SKM-1 treated with dmso at 0.1 percent for 144 hours (cell line): ENCODE results near the gene RFTN1.
"Not testable (repeated sequence)": the region's sequence is repeated elsewhere in the genome, so short reads cannot be mapped to it uniquely, and the experiment has no call there.

ENCODE experiments used
- DNase-seq: peaks from one replicate; lab custom pipeline; 2025; ENCODE audit not compliant: unreplicated experiment; lab: John Stamatoyannopoulos, UW

RFTN1 gene

DNA sequence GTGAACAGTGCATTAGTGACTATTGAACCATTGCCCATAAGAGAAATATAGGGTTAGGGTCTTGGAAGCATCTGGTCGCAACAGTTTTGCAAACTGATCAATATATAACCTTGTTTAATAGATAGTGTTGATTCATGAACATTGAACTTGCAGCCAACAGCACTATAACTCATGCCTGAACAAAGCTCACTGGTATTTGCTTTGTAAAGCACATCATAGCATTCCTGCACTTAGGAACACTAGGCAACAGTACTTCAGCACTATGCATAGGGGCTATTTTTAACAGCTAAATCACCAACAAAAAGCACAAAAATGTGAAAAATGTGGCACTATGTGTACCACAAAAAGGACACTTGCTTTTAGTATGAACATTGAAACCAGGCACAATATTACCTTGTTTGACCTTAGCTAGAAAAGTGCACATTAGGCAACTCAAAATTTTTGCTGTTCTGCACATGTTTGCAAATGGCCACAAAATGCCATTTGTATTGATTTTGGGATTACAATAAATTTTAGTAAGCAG, 180.5 kb downstream of the RFTN1 start:
- no peak for DNase-seq

GRCh38 chr3:16331319-16331883, 182.1 kb downstream of the RFTN1 start:
- DNase-seq, result no peak

DNA sequence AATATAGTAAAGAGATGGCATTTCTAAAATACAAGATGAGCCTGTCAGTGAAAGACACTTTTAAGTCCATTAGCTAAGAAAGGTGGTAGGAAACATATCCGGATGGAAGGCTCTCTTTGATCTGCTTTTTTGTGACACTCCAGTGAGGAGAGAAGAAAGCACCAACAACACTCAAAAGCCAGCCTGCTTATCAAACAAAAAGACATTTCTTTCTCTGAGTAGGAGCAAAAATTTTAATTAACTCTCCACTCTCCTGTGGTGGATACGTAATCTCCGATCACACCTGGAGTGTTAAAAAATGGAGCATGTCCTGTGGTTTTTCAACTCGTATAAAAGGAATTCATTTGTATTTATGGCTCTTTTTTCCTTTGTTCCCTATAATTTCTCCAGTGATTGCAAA, 183.1 kb downstream of the RFTN1 start:
- DNase-seq, result no peak

DNA sequence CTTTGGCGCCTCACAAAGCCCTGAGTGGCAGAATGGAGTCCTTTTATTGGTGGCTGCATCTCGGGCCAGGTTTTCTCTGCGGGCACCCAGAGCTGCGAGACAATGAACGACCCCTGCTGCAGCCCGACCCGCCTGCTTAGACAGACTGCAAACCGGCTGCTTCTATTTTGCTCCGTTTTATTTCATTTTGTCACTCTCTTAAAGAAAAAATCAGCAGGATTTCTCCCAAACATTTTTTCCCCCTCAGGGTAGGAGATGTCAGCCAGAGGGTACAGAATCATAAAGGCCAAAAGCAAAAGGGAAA, 183.7 kb downstream of the RFTN1 start:
- DNase-seq, result no peak

GRCh38 chr3:16329036-16329825, 184.3 kb downstream of the RFTN1 start:
- DNase-seq, result no peak

GRCh38 chr3:16328124-16328523, 185.4 kb downstream of the RFTN1 start:
- DNase-seq, result no peak

GRCh38 chr3:16326724-16327349, 186.7 kb downstream of the RFTN1 start:
- DNase-seq, result no peak

- DNase-seq, result no peak
These were observed 187.6 kb downstream of the RFTN1 start for GRCh38 chr3:16325850-16326249.

- DNase-seq, result no peak
These were observed 189.8 kb downstream of the RFTN1 start for GRCh38 chr3:16323737-16324136.

GRCh38 chr3:16322189-16322588, 191.3 kb downstream of the RFTN1 start:
- no peak for DNase-seq

DNA sequence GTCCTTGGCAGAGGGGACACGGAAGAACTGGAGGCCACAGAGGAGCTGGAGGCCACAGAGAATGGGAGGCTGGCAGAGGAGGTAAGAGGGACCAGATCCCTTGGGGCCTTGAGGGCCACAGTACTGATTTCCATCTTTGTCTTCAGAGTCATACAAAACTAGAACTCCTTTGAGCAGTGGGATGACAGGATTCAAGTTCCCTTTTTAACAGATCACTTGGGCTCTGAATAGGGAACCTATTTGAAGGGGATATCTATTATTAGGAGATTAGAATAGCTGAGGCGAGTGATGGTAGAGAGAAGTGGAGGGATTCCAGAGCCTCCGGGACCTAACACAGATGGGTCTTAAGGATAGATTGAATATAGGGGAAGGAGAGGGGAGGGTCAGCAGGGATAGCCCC, 192.8 kb downstream of the RFTN1 start:
- DNase-seq, result no peak

DNA sequence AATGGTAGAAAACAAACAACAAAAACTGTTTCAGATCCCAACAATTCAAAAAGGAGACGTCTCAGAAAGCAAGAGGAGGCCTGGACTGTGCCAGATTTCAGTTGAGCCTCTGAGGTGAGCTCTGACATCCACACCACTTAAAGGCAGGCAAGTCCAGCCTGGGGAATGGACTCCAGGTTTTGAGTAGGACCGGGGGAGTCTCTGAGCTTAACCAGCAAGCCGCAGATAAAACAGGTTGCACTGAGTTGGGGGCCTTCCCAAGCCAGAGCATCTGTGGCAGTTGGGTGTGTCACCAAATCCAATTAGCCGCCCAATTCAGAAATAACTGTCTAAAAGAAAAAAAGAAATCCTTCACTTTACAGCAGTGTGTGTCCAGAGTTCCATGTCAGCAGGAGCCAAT, 193.8 kb downstream of the RFTN1 start:
- DNase-seq, result no peak

DNA sequence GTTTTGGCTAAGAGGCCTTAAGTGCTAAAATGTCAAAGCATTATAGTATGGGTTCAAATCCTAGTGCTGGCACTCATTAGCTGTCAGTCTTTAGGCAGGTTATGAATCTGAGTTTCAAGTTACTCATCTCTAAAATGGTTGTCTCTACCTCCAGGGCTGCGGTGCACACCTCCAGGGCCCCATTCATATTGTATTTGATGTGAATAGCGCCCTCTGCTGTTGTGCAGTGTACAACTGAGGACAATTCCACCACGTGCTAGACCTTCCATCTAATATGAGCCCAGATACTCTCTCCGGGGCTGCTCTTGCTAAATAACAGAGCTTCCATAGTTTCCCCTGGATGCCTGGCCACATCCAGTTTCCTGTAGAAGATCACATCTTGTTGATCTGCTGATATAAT, 194.2 kb downstream of the RFTN1 start:
- DNase-seq, result peak; percentile 23

- DNase-seq, result no peak
These were observed 195.3 kb downstream of the RFTN1 start for GRCh38 chr3:16318176-16318575.

DNA sequence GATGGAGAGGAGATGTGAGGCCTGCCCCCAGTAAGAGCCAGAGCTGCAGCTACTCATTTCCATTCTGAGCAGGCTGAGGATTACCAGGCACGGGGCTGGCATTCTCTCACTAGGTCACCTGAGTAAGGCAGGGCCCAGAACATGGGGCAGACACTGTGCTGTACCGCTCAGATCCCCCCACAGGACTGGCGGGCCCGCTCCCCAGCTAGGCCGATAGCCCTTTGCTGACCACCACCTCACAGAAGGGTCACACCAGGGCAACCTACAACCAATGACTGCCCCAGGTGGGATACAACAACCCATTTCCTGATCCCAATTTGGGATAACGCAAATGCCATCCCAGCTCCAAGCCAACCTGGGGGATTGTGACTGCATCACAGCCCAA, 195.9 kb downstream of the RFTN1 start:
- no peak for DNase-seq

GRCh38 chr3:16316847-16317560, 196.5 kb downstream of the RFTN1 start:
- no peak for DNase-seq

DNA sequence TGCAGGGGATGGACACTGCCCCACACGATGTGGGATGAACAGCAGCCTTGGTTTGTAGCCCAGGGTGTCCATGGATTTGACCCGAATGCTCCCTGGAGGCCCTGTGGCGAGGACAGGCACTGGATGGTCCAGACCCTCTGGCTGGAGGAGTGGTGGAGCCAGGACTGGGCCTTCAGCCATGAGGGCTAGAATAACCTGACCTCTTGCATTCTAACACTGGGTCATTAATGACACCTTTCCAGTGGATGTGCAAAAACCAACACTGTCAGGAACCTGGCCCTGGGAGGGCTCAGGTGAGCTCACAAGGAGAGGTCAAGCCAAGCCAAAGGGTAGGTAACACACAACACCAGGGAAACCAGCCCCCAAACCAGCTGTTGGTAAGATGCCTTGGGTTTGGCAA, 197.1 kb downstream of the RFTN1 start:
- DNase-seq, result no peak

GRCh38 chr3:16315623-16316022, 197.9 kb downstream of the RFTN1 start:
- no peak for DNase-seq

GRCh38 chr3:16313886-16314645, 199.4 kb downstream of the RFTN1 start:
- no peak for DNase-seq

DNA sequence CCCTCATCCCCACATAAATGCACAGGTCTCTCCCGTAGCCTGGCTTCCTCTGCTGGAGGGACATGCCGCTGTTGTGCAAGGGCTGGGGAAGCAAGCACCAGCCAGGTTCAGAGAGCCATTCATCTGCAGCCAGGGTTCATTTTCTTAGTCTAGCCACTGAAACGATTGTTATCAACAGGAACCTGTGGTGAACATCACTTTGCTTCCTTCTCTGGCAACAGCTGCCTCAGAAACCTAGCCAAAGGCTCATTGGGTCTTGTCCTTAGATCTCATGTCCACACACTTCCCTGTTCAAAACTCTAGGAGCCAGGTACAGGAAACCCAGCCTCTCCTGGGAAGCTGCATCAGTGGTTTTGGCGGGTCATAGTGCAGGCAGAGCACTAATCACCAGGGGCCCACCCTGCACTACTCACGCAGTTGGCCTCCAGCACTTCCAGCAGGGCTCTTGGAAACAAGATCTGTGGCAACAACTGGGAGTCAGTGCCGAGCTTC, 201.5 kb downstream of the RFTN1 start:
- peak; percentile 59 for DNase-seq

GRCh38 chr3:16310486-16310885, 203.0 kb downstream of the RFTN1 start:
- not testable (repeated sequence) for DNase-seq
